PC-9 (cell line): ENCODE measurements around the gene HOXB3. TPM values are rescaled to one million over a fixed set of nuclear protein-coding genes. Genes with fewer than 3 reads are reported as not detected.

Experiments
- BruUV-seq: library from RNA; stranded (reverse); fragments of 400-500 nt; replicated peaks from 2 replicates; lab custom pipeline; 2021; lab: Mats Ljungman, UMichigan
- CTCF ChIA-PET: fragments of 300-600 bp; sonication (Branson Sonifier 250); formaldehyde crosslinking; loops from one replicate; lab custom pipeline; 2022; ENCODE audit warnings: antibody characterized with exemption; lab: Charles Lee
- POLR2A ChIA-PET: fragments of 300-600 bp; sonication (Branson Sonifier 250); formaldehyde crosslinking; loops from one replicate; lab custom pipeline; 2022; ENCODE audit warnings: antibody characterized with exemption; ENCODE audit not compliant: unreplicated experiment; lab: Charles Lee
- DNase-seq, 2 experiments: peaks; one replicate each; pipeline versions ENCODE4 v3.0.0 to v3.0.0-alpha.2; 2015 to 2022; ENCODE audit warnings: mixed read lengths in 1 of 2
- H2AFZ ChIP-seq: fragments of 200-600 bp; sonication (generic); 2 replicates; pipeline ENCODE4 v1.8.1; 2017; ENCODE audit warnings: antibody characterized with exemption
- H3F3A ChIP-seq: fragments of 200-600 bp; sonication (generic); 2 replicates; pipeline ENCODE4 v1.8.1; 2017; ENCODE audit warnings: antibody characterized with exemption, mild to moderate bottlenecking, low read depth; ENCODE audit not compliant: insufficient read depth
- H3K27ac ChIP-seq: fragments of 200-600 bp; sonication (generic); 2 replicates; pipeline ENCODE4 v1.6.1; 2016; ENCODE audit warnings: mixed run types
- H3K27me3 ChIP-seq: fragments of 200-600 bp; sonication (generic); 2 replicates; pipeline ENCODE4 v1.6.1; 2016; ENCODE audit warnings: low read depth, mixed run types; ENCODE audit not compliant: insufficient read depth
- H3K36me3 ChIP-seq: fragments of 200-600 bp; sonication (generic); 2 replicates; pipeline ENCODE4 v1.6.1; 2016; ENCODE audit warnings: low read depth, mixed run types
- H3K4me1 ChIP-seq: fragments of 200-600 bp; sonication (generic); replicated peaks from 2 replicates; pipeline ENCODE4 v1.6.1; 2016; ENCODE audit warnings: mixed run types; ENCODE audit not compliant: insufficient read depth
- H3K4me2 ChIP-seq: fragments of 200-600 bp; sonication (generic); 2 replicates; pipeline ENCODE4 v1.6.1; 2017; ENCODE audit warnings: mixed run types
- H3K4me3 ChIP-seq: fragments of 200-600 bp; sonication (generic); 2 replicates; pipeline ENCODE4 v1.6.1; 2016; ENCODE audit warnings: mixed run types
- H3K79me2 ChIP-seq: fragments of 200-600 bp; sonication (generic); 2 replicates; pipeline ENCODE4 v1.6.1; 2017; ENCODE audit warnings: low read depth, mixed run types
- H3K9me2 ChIP-seq: fragments of 200-600 bp; sonication (generic); 2 replicates; pipeline ENCODE4 v1.8.1; 2017; ENCODE audit warnings: mild to moderate bottlenecking; ENCODE audit not compliant: insufficient read depth
- H3K9me3 ChIP-seq: fragments of 200-600 bp; sonication (generic); 2 replicates; pipeline ENCODE4 v1.8.1; 2016; ENCODE audit warnings: low read depth; ENCODE audit not compliant: insufficient read depth
- H4K20me1 ChIP-seq: fragments of 200-600 bp; sonication (generic); 2 replicates; pipeline ENCODE4 v1.8.1; 2017; ENCODE audit not compliant: insufficient read depth
- CTCF ChIP-seq: fragments of 200-600 bp; sonication (generic); conservative IDR thresholded peaks from 2 replicates; pipeline ENCODE4 v1.6.1; 2017; ENCODE audit warnings: mixed run types, antibody characterized with exemption, mild to moderate bottlenecking, moderate library complexity
- EZH2 ChIP-seq: fragments of 200-600 bp; sonication (generic); IDR thresholded peaks from 2 replicates; pipeline ENCODE4 v1.8.0; 2017; ENCODE audit warnings: antibody characterized with exemption, low read depth
- intact Hi-C: fragments of 100-400 bp; cut with micrococcal nuclease; formaldehyde crosslinking; loops from one replicate; pipeline ENCODE4 v1.10.0; 2022; ENCODE audit not compliant: unreplicated experiment
- total RNA-seq: library from RNA; stranded (reverse); gene quantifications from 2 replicates; pipeline ENCODE4 v1.2.3, GENCODE V29; 2021

HOXB3 gene
- total RNA-seq, 1 experiment from 2014 or later: 19.1 TPM

DNA sequence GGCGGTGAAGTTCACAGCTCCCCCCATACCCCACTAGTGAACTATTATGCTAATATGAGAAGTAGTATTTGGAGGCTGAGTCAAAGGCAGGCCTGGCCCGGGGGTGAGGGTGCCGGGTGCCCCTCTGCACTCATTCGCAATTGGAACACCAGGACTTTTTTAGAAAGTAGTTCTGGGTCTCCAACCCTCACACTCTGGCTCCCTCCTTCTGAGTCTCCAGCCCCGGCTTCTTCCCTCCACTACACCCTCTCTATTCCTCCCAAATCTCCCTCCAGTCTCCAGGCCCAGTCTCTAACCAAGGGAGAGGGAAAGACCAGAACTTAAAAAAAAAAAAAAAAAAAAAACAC is 33.8 kb downstream of the HOXB3 start:
- no peaks in the 10 kb centered on the region for H3K27me3 ChIP-seq
- no peak for TF ChIP-seq EZH2
- TF ChIP-seq CTCF: no peak
- no peaks in the 10 kb centered on the region for H3K9me2 ChIP-seq
- no TSS peak for BruUV-seq
- no peak overlapping the region for H2AFZ ChIP-seq
- CTCF ChIA-PET: interaction anchor here (0.7 kb wide), 1 partner anchor 429 kb away, joined by 5 read pairs; no protein-coding TSS in a partner anchor
- no peak for DNase-seq
- no peak overlapping the region for H3K4me2 ChIP-seq
- no peaks in the 10 kb centered on the region for H3K4me1 ChIP-seq
- no peaks in the 10 kb centered on the region for H3K9me3 ChIP-seq
- H3F3A ChIP-seq: no peaks in the 10 kb centered on the region
- H3K36me3 ChIP-seq: no peaks in the 10 kb centered on the region
- POLR2A ChIA-PET: no interaction called here
- H3K79me2 ChIP-seq: no peaks in the 10 kb centered on the region
- intact Hi-C loops: no loop called here
- no peak overlapping the region for H3K27ac ChIP-seq
- no peak overlapping the region for H3K4me3 ChIP-seq
- H4K20me1 ChIP-seq: no peaks in the 10 kb centered on the region

- H3K9me2 ChIP-seq: no peaks in the 10 kb centered on the region
- no peaks in the 10 kb centered on the region for H4K20me1 ChIP-seq
- H3K27ac ChIP-seq: 0 out of 2 replicates have a peak overlapping the region, but pooled peaks have one; percentile 34
- H2AFZ ChIP-seq: peak overlapping the region; percentile 75; the same call in 1 of the 2 replicates
- DNase-seq: peak in 1 of 2 experiments; percentile 49
- no peaks in the 10 kb centered on the region for H3K36me3 ChIP-seq
- POLR2A ChIA-PET: interaction anchor here (0.6 kb wide), 1 partner anchor 50 kb away, joined by 3 read pairs; no protein-coding TSS in a partner anchor
- H3K4me2 ChIP-seq: peak overlapping the region; percentile 67
- no peaks in the 10 kb centered on the region for H3F3A ChIP-seq
- no peaks in the 10 kb centered on the region for H3K4me1 ChIP-seq
- CTCF ChIA-PET: interaction anchor here (0.5 to 0.7 kb wide), 2 partner anchors 429 to 694 kb away, joined by 4 to 5 read pairs; no protein-coding TSS in a partner anchor
- H3K27me3 ChIP-seq: no peaks in the 10 kb centered on the region
- no peaks in the 10 kb centered on the region for H3K9me3 ChIP-seq
- TF ChIP-seq EZH2 (no peak), CTCF (peak; percentile 29; the same call in 1 of the 2 replicates)
- intact Hi-C loops: no loop called here
- H3K79me2 ChIP-seq: no peaks in the 10 kb centered on the region
- BruUV-seq: no TSS peak
- H3K4me3 ChIP-seq: peak overlapping the region; percentile 42; the same call in 1 of the 2 replicates
Measured at GRCh38 chr17:48555258-48556228, 34.5 kb downstream of the HOXB3 start.

- no peaks in the 10 kb centered on the region for H3K36me3 ChIP-seq
- H4K20me1 ChIP-seq: no peaks in the 10 kb centered on the region
- H3K79me2 ChIP-seq: no peaks in the 10 kb centered on the region
- ChIA-PET CTCF (no interaction called here), POLR2A (no interaction called here)
- peak in 1 of 2 experiments; percentile 2 for DNase-seq
- peak overlapping the region; percentile 42; the same call in 1 of the 2 replicates for H3K4me3 ChIP-seq
- TF ChIP-seq CTCF (no peak), EZH2 (no peak)
- H2AFZ ChIP-seq: peak overlapping the region; percentile 75
- no peaks in the 10 kb centered on the region for H3K4me1 ChIP-seq
- no peaks in the 10 kb centered on the region for H3K9me3 ChIP-seq
- peak overlapping the region; percentile 67 for H3K4me2 ChIP-seq
- intact Hi-C loops: no loop called here
- H3K27ac ChIP-seq: peak overlapping the region; percentile 34; the same call in 1 of the 2 replicates
- H3F3A ChIP-seq: no peaks in the 10 kb centered on the region
- H3K27me3 ChIP-seq: no peaks in the 10 kb centered on the region
- no peaks in the 10 kb centered on the region for H3K9me2 ChIP-seq
- TSS peak; percentile 25 for BruUV-seq
Measured at GRCh38 chr17:48554412-48555257, 35.4 kb downstream of the HOXB3 start.
